IMR-90 (cell line): ENCODE results near the gene VAV3. TPM values are rescaled to one million over a fixed set of nuclear protein-coding genes. Genes with fewer than 3 reads are reported as not detected.

Experiments
- ATAC-seq: fragments of 200-7000 bp; cut with Tn5 transposase; 2 replicates; pipeline ENCODE4 v1.9.1; 2020; ENCODE audit warnings: low read depth, mild to moderate bottlenecking, moderate library complexity
- BruUV-seq: library from RNA; stranded (reverse); fragments of 400-500 nt; replicated peaks from 2 replicates; lab custom pipeline; 2021; lab: Mats Ljungman, UMichigan
- CTCF ChIA-PET: fragments of 300-600 bp; formaldehyde crosslinking; extraction: SDS; loops from one replicate; lab custom pipeline; 2021; ENCODE audit warnings: antibody characterized with exemption; lab: Yijun Ruan, JAX
- POLR2A ChIA-PET: fragments of 300-600 bp; sonication (Branson Sonifier 250); formaldehyde crosslinking; loops from one replicate; lab custom pipeline; 2022; ENCODE audit warnings: antibody characterized with exemption; ENCODE audit not compliant: unreplicated experiment; lab: Charles Lee
- DNase-seq: peaks from one replicate; pipeline ENCODE4 v3.0.0; 2013
- H2AFZ ChIP-seq: replicated peaks from 2 replicates; pipeline ENCODE3; 2013; ENCODE audit warnings: low read length, mild to moderate bottlenecking; ENCODE audit not compliant: poor library complexity
- H2AK5ac ChIP-seq: 2 replicates; pipeline ENCODE4 v1.6.1; 2013; ENCODE audit warnings: low read depth, low read length, inconsistent platforms
- H2AK9ac ChIP-seq: replicated peaks from 2 replicates; pipeline ENCODE3; 2013; ENCODE audit warnings: mild to moderate bottlenecking, low read depth, low read length, moderate library complexity; ENCODE audit not compliant: poor library complexity
- H2BK120ac ChIP-seq: 2 replicates; pipeline ENCODE4 v1.6.1; 2013; ENCODE audit warnings: low read depth, low read length, inconsistent platforms
- H2BK15ac ChIP-seq: 3 replicates; pipeline ENCODE4 v1.6.1; 2013; ENCODE audit warnings: low read depth, low read length, inconsistent platforms
- H2BK20ac ChIP-seq: 2 replicates; pipeline ENCODE4 v1.6.1; 2013; ENCODE audit warnings: low read depth, mild to moderate bottlenecking, inconsistent platforms, low read length, moderate library complexity
- H2BK5ac ChIP-seq: 2 replicates; pipeline ENCODE4 v1.6.1; 2013; ENCODE audit warnings: mild to moderate bottlenecking, low read depth, low read length, inconsistent platforms; ENCODE audit not compliant: poor library complexity, severe bottlenecking
- H3K14ac ChIP-seq: replicated peaks from 2 replicates; pipeline ENCODE4 v1.6.1; 2013; ENCODE audit warnings: low read depth, low read length, inconsistent platforms
- H3K18ac ChIP-seq: 2 replicates; pipeline ENCODE4 v1.6.1; 2013; ENCODE audit warnings: low read depth, low read length, control low read depth
- H3K23ac ChIP-seq: 2 replicates; pipeline ENCODE4 v1.6.1; 2013; ENCODE audit warnings: low read depth, low read length, inconsistent platforms
- H3K27ac ChIP-seq: 2 replicates; pipeline ENCODE4 v1.5.1; 2013; ENCODE audit warnings: mild to moderate bottlenecking, control low read depth, low read length; ENCODE audit not compliant: insufficient read depth
- H3K27me3 ChIP-seq: 2 replicates; pipeline ENCODE4 v1.6.1; 2013; ENCODE audit warnings: low read length; ENCODE audit not compliant: control insufficient read depth, insufficient read depth
- H3K36me3 ChIP-seq: 2 replicates; pipeline ENCODE4 v1.6.1; 2013; ENCODE audit warnings: low read length, mixed read lengths; ENCODE audit not compliant: control insufficient read depth, insufficient read depth
- H3K4ac ChIP-seq: 2 replicates; pipeline ENCODE4 v1.6.1; 2013; ENCODE audit warnings: low read depth, low read length, inconsistent platforms
- H3K4me1 ChIP-seq: 2 replicates; pipeline ENCODE4 v1.6.1; 2013; ENCODE audit warnings: low read length, mixed read lengths; ENCODE audit not compliant: control insufficient read depth, insufficient read depth
- H3K4me2 ChIP-seq: 2 replicates; pipeline ENCODE4 v1.6.1; 2013; ENCODE audit warnings: low read depth, mild to moderate bottlenecking, control low read depth, low read length, moderate library complexity
- H3K4me3 ChIP-seq: 2 replicates; pipeline ENCODE4 v1.5.1; 2013; ENCODE audit warnings: low read depth, mild to moderate bottlenecking, control low read depth, low read length, moderate library complexity; ENCODE audit not compliant: insufficient read depth
- H3K56ac ChIP-seq: 2 replicates; pipeline ENCODE4 v1.6.1; 2013; ENCODE audit warnings: low read length, inconsistent platforms; ENCODE audit not compliant: insufficient read depth; ENCODE audit errors: extremely low read depth
- H3K79me1 ChIP-seq, 2 experiments: 2 replicates each; pipeline ENCODE4 v1.6.1; 2013; ENCODE audit warnings: low read length in 2 of 2, inconsistent platforms in 1 of 2, low read depth in 1 of 2
- H3K9ac ChIP-seq: 2 replicates; pipeline ENCODE4 v1.6.1; 2013; ENCODE audit warnings: low read depth, low read length, control low read depth
- H3K9me1 ChIP-seq: 2 replicates; pipeline ENCODE4 v1.6.1; 2013; ENCODE audit warnings: low read length, inconsistent platforms; ENCODE audit not compliant: insufficient read depth
- H3K9me3 ChIP-seq: 2 replicates; pipeline ENCODE4 v1.6.1; 2013; ENCODE audit warnings: low read length; ENCODE audit not compliant: control insufficient read depth, insufficient read depth
- H4K20me1 ChIP-seq: 2 replicates; pipeline ENCODE4 v1.6.1; 2013; ENCODE audit warnings: low read length, inconsistent platforms; ENCODE audit not compliant: insufficient read depth
- H4K5ac ChIP-seq: 2 replicates; pipeline ENCODE4 v1.6.1; 2013; ENCODE audit warnings: mild to moderate bottlenecking, low read depth, low read length, control low read depth
- H4K8ac ChIP-seq, 2 experiments: 2 replicates each; pipeline ENCODE4 v1.6.1; 2013; ENCODE audit warnings: low read depth in 2 of 2, low read length in 2 of 2, control low read depth in 1 of 2, inconsistent platforms in 1 of 2
- H4K91ac ChIP-seq: 2 replicates; pipeline ENCODE4 v1.6.1; 2013; ENCODE audit warnings: low read depth, low read length, inconsistent platforms; ENCODE audit not compliant: insufficient read depth
- CHD1 ChIP-seq: IDR thresholded peaks from 2 replicates; pipeline ENCODE4 v1.6.1; 2012; ENCODE audit warnings: low read depth, low read length, improper control_type of control experiment
- MAFK ChIP-seq: IDR thresholded peaks from 2 replicates; pipeline ENCODE4 v1.6.1; 2012; ENCODE audit warnings: low read depth, low read length, improper control_type of control experiment
- RAD21 ChIP-seq: IDR thresholded peaks from 2 replicates; pipeline ENCODE4 v1.6.1; 2012; ENCODE audit warnings: low read length, improper control_type of control experiment
- WGBS, 2 experiments: methylation state at CpG; one replicate each; pipeline versions ENCODE4 v1.1.5 to v1.1.7; 2013; ENCODE audit warnings: missing lambda C conversion rate in 2 of 2; ENCODE audit not compliant: insufficient read length in 1 of 2; ENCODE audit errors: extremely low coverage in 2 of 2; 5-methylcytosine and 5-hydroxymethylcytosine counted together
- dilution Hi-C: fragments of 300-500 bp; cut with HindIII; formaldehyde crosslinking; loops from one replicate; pipeline ENCODE4 v1.14.3; 2018; ENCODE audit warnings: low sequenced_read_pairs; ENCODE audit not compliant: unreplicated experiment
- in situ Hi-C: fragments of 300-500 bp; cut with MboI; formaldehyde crosslinking; loops from 3 replicates; pipeline ENCODE4 v1.14.3; 2019; ENCODE audit warnings: low sequenced_read_pairs, inconsistent platforms, mixed read lengths
- intact Hi-C: fragments of 100-400 bp; cut with micrococcal nuclease; formaldehyde crosslinking; loops from 2 replicates; pipeline ENCODE4 v1.10.0; 2022
- polyA plus RNA-seq, 3 experiments: library from polyadenylated mRNA; depleted of rRNA; stranded (reverse); fragments of >200 nt; gene quantifications; 2 replicates each; pipeline ENCODE4 v1.2.3, GENCODE V29; 2012; ENCODE audit warnings: low replicate concordance in 1 of 3
- total RNA-seq: library from RNA; depleted of rRNA; stranded (reverse); fragments of >200 nt; gene quantifications from 2 replicates; pipeline ENCODE4 v1.2.3, GENCODE V29; 2012
- TF ChIP-seq, protein P1 (sequence below): fragments of 150-350 bp; IDR thresholded peaks from 2 replicates; pipeline ENCODE4 v1.6.1; 2016; ENCODE audit warnings: low read depth, mild to moderate bottlenecking, low read length, moderate library complexity, borderline replicate concordance

VAV3 gene
- total and polyA plus RNA-seq, 2 of the 4 experiments (the other 2 are of a cell fraction): 0.12 to 0.18 TPM

DNA sequence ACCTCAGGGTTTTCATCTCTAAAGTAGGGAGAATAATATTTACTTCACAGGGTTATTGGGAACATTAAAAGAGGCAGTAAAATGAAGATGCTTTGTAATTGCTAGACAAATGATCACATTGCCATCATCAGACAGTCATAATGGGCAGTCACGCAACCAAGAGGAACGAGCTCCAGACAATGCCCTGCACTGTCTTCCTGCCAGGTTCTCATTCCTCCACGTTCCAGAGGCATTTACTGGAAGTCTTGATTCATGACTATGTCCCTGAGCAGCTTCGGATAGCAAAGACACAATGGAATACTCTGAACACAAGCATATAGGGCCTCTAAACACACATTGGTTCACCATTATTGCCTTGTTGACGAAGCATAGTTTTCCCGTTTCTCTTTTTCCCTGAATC is 434.4 kb downstream of the VAV3 start:
- Histone ChIP-seq H3K9me1 (no peaks in the 10 kb centered on the region), H2AK9ac (no peak overlapping the region), H3K9ac (no peak overlapping the region), H3K36me3 (no peaks in the 10 kb centered on the region), H2BK120ac (no peak overlapping the region), H3K27me3 (no peaks in the 10 kb centered on the region), H3K4ac (no peak overlapping the region), H2AFZ (no peak overlapping the region), H2BK20ac (no peak overlapping the region), H3K27ac (no peak overlapping the region), H4K8ac (no peak overlapping the region), H4K20me1 (no peaks in the 10 kb centered on the region), H2AK5ac (no peak overlapping the region), H3K4me3 (no peak overlapping the region), H3K23ac (no peak overlapping the region), H3K79me1 (no peaks in the 10 kb centered on the region), H2BK15ac (no peak overlapping the region), H3K14ac (no peak overlapping the region), H3K9me3 (no peaks in the 10 kb centered on the region), H2BK5ac (no peak overlapping the region), H3K4me1 (no peaks in the 10 kb centered on the region), H3K56ac (no peak overlapping the region), H3K4me2 (no peak overlapping the region), H4K91ac (no peak overlapping the region), H4K5ac (no peak overlapping the region), H3K18ac (no peak overlapping the region)
- TF ChIP-seq MAFK (no peak), RAD21 (no peak), CHD1 (no peak)
- TF ChIP-seq, protein P1, sequence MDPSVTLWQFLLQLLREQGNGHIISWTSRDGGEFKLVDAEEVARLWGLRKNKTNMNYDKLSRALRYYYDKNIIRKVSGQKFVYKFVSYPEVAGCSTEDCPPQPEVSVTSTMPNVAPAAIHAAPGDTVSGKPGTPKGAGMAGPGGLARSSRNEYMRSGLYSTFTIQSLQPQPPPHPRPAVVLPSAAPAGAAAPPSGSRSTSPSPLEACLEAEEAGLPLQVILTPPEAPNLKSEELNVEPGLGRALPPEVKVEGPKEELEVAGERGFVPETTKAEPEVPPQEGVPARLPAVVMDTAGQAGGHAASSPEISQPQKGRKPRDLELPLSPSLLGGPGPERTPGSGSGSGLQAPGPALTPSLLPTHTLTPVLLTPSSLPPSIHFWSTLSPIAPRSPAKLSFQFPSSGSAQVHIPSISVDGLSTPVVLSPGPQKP: no peak
- in situ Hi-C loops (no loop called here), intact Hi-C loops (no loop called here), dilution Hi-C loops (no loop called here)
- CTCF ChIA-PET: interaction anchor here (1.2 kb wide), 1 partner anchor 15 kb away, joined by 4 read pairs; no protein-coding TSS in a partner anchor
- no TSS peak for BruUV-seq
- no peak for ATAC-seq
- DNase-seq: no peak
- 80% methylated on average over 2 of the region's 6 CpGs; no CpG with 5 or more reads in 1 of the 2 experiments for WGBS, 2 experiments
- POLR2A ChIA-PET: no interaction called here
